Measurements from ENCODE around the gene KHDC3L.
"Not testable (repeated sequence)": the region's sequence is repeated elsewhere in the genome, so short reads cannot be mapped to it uniquely, and the experiment has no call there.

Gene KHDC3L

GRCh38 chr6:73353636-73354593, 8.5 kb upstream of the KHDC3L start, which contains the start of gene DPPA5:
Gene DPPA5 (minus strand): TSS chr6:73354276. CDS start chr6:73354225, 51 bp downstream.
- no peak within 1 kb of the TSS for H3K27ac Mint-ChIP-seq
- no peaks in the 10 kb centered on the region for H3K4me1 Mint-ChIP-seq (ENCODE audit: low read depth)
- H3K27me3 Mint-ChIP-seq (ENCODE audit: low read depth): peaks cover 35% of the 10 kb centered on the region
- no peak for DNase-seq (ENCODE audit: low spot score)
- no peak within 1 kb of the TSS for H3K4me3 Mint-ChIP-seq
- no peaks in the 10 kb centered on the region for H3K9me3 Mint-ChIP-seq
- no peaks in the 10 kb centered on the region for H3K36me3 Mint-ChIP-seq (ENCODE audit: low read depth)

- no peak for DNase-seq (ENCODE audit: low spot score)
- Mint-ChIP-seq H3K36me3 (ENCODE audit: low read depth) (no peaks in the 10 kb centered on the region), H3K4me3 (no peak overlapping the region), H3K9me3 (no peaks in the 10 kb centered on the region), H3K4me1 (ENCODE audit: low read depth) (no peaks in the 10 kb centered on the region), H3K27ac (no peak overlapping the region), H3K27me3 (ENCODE audit: low read depth) (peaks cover 2% of the 10 kb centered on the region)
These were observed 545 bp downstream of the KHDC3L start for GRCh38 chr6:73362869-73363536.

- H3K36me3 Mint-ChIP-seq (ENCODE audit: low read depth): no peaks in the 10 kb centered on the region
- no peak overlapping the region for H3K4me3 Mint-ChIP-seq
- no peaks in the 10 kb centered on the region for H3K4me1 Mint-ChIP-seq (ENCODE audit: low read depth)
- no peaks in the 10 kb centered on the region for H3K9me3 Mint-ChIP-seq
- H3K27me3 Mint-ChIP-seq (ENCODE audit: low read depth): peaks cover 3% of the 10 kb centered on the region
- H3K27ac Mint-ChIP-seq: no peak overlapping the region
- DNase-seq (ENCODE audit: low spot score): no peak
These were observed 1.0 kb downstream of the KHDC3L start for GRCh38 chr6:73363537-73363875.

GRCh38 chr6:73364121-73364520, 1.7 kb downstream of the KHDC3L start:
- H3K27me3 Mint-ChIP-seq (ENCODE audit: low read depth): peaks cover 4% of the 10 kb centered on the region
- no peak overlapping the region for H3K27ac Mint-ChIP-seq
- no peaks in the 10 kb centered on the region for H3K9me3 Mint-ChIP-seq
- H3K4me3 Mint-ChIP-seq: no peak overlapping the region
- no peaks in the 10 kb centered on the region for H3K4me1 Mint-ChIP-seq (ENCODE audit: low read depth)
- DNase-seq (ENCODE audit: low spot score): no peak
- H3K36me3 Mint-ChIP-seq (ENCODE audit: low read depth): no peaks in the 10 kb centered on the region

- Mint-ChIP-seq H3K27ac (no peak overlapping the region), H3K27me3 (ENCODE audit: low read depth) (peaks cover 4% of the 10 kb centered on the region), H3K9me3 (no peaks in the 10 kb centered on the region), H3K36me3 (ENCODE audit: low read depth) (no peaks in the 10 kb centered on the region), H3K4me1 (ENCODE audit: low read depth) (no peaks in the 10 kb centered on the region), H3K4me3 (no peak overlapping the region)
- DNase-seq (ENCODE audit: low spot score): no peak
These were observed 2.1 kb downstream of the KHDC3L start for GRCh38 chr6:73364549-73364948.

GRCh38 chr6:73367761-73368355, 5.4 kb downstream of the KHDC3L start:
- Mint-ChIP-seq H3K4me3 (no peak overlapping the region), H3K36me3 (ENCODE audit: low read depth) (no peaks in the 10 kb centered on the region), H3K4me1 (ENCODE audit: low read depth) (no peaks in the 10 kb centered on the region), H3K27ac (no peak overlapping the region), H3K27me3 (ENCODE audit: low read depth) (peaks cover 4% of the 10 kb centered on the region), H3K9me3 (no peaks in the 10 kb centered on the region)
- no peak for DNase-seq (ENCODE audit: low spot score)

- H3K4me1 Mint-ChIP-seq (ENCODE audit: low read depth): no peaks in the 10 kb centered on the region
- no peak for DNase-seq (ENCODE audit: low spot score)
- H3K36me3 Mint-ChIP-seq (ENCODE audit: low read depth): no peaks in the 10 kb centered on the region
- no peaks in the 10 kb centered on the region for H3K9me3 Mint-ChIP-seq
- H3K27me3 Mint-ChIP-seq (ENCODE audit: low read depth): peaks cover 4% of the 10 kb centered on the region
- no peak overlapping the region for H3K27ac Mint-ChIP-seq
- no peak overlapping the region for H3K4me3 Mint-ChIP-seq
These were observed 6.2 kb downstream of the KHDC3L start for GRCh38 chr6:73368675-73369074.

- H3K36me3 Mint-ChIP-seq (ENCODE audit: low read depth): no peaks in the 10 kb centered on the region
- no peak for DNase-seq (ENCODE audit: low spot score)
- no peak overlapping the region for H3K27ac Mint-ChIP-seq
- H3K9me3 Mint-ChIP-seq: no peaks in the 10 kb centered on the region
- H3K4me3 Mint-ChIP-seq: no peak overlapping the region
- peaks cover 4% of the 10 kb centered on the region for H3K27me3 Mint-ChIP-seq (ENCODE audit: low read depth)
- H3K4me1 Mint-ChIP-seq (ENCODE audit: low read depth): no peaks in the 10 kb centered on the region
These were observed 6.7 kb downstream of the KHDC3L start for GRCh38 chr6:73369157-73369556.

- Mint-ChIP-seq H3K27me3 (ENCODE audit: low read depth) (peaks cover 4% of the 10 kb centered on the region), H3K9me3 (no peaks in the 10 kb centered on the region), H3K4me1 (ENCODE audit: low read depth) (no peaks in the 10 kb centered on the region), H3K4me3 (no peak within 1 kb of the TSS), H3K27ac (no peak within 1 kb of the TSS), H3K36me3 (ENCODE audit: low read depth) (no peaks in the 10 kb centered on the region)
- DNase-seq (ENCODE audit: low spot score): no peak
These were observed 7.1 kb downstream of the KHDC3L start, which contains the start of gene OOEP for GRCh38 chr6:73369563-73369962. Gene OOEP (minus strand): TSS chr6:73369897. CDS start chr6:73369792, 105 bp downstream.

- Mint-ChIP-seq H3K4me1 (ENCODE audit: low read depth) (no peaks in the 10 kb centered on the region), H3K9me3 (no peaks in the 10 kb centered on the region), H3K36me3 (ENCODE audit: low read depth) (no peaks in the 10 kb centered on the region), H3K4me3 (no peak overlapping the region), H3K27me3 (ENCODE audit: low read depth) (peaks cover 2% of the 10 kb centered on the region), H3K27ac (no peak overlapping the region)
- no peak for DNase-seq (ENCODE audit: low spot score)
These were observed 9.5 kb downstream of the KHDC3L start for GRCh38 chr6:73371984-73372383.

GRCh38 chr6:73372516-73372915, 10.1 kb downstream of the KHDC3L start:
- DNase-seq (ENCODE audit: low spot score): no peak
- Mint-ChIP-seq H3K4me1 (ENCODE audit: low read depth) (no peaks in the 10 kb centered on the region), H3K27ac (no peak overlapping the region), H3K36me3 (ENCODE audit: low read depth) (no peaks in the 10 kb centered on the region), H3K9me3 (no peaks in the 10 kb centered on the region), H3K4me3 (no peak overlapping the region), H3K27me3 (ENCODE audit: low read depth) (peaks cover 2% of the 10 kb centered on the region)

GRCh38 chr6:73375216-73375615, 12.8 kb downstream of the KHDC3L start:
- no peaks in the 10 kb centered on the region for H3K27me3 Mint-ChIP-seq (ENCODE audit: low read depth)
- no peak overlapping the region for H3K27ac Mint-ChIP-seq
- H3K9me3 Mint-ChIP-seq: no peaks in the 10 kb centered on the region
- H3K36me3 Mint-ChIP-seq (ENCODE audit: low read depth): no peaks in the 10 kb centered on the region
- no peak for DNase-seq (ENCODE audit: low spot score)
- H3K4me3 Mint-ChIP-seq: no peak overlapping the region
- no peaks in the 10 kb centered on the region for H3K4me1 Mint-ChIP-seq (ENCODE audit: low read depth)

GRCh38 chr6:73377225-73377624, 14.8 kb downstream of the KHDC3L start:
- no peak for DNase-seq (ENCODE audit: low spot score)
- H3K36me3 Mint-ChIP-seq (ENCODE audit: low read depth): no peaks in the 10 kb centered on the region
- H3K9me3 Mint-ChIP-seq: no peaks in the 10 kb centered on the region
- H3K4me3 Mint-ChIP-seq: no peak overlapping the region
- H3K27me3 Mint-ChIP-seq (ENCODE audit: low read depth): no peaks in the 10 kb centered on the region
- H3K4me1 Mint-ChIP-seq (ENCODE audit: low read depth): no peaks in the 10 kb centered on the region
- H3K27ac Mint-ChIP-seq: no peak overlapping the region

GRCh38 chr6:73381531-73381930, 19.1 kb downstream of the KHDC3L start:
- H3K27me3 Mint-ChIP-seq (ENCODE audit: low read depth); H3K9me3 Mint-ChIP-seq; H3K27ac Mint-ChIP-seq; H3K36me3 Mint-ChIP-seq (ENCODE audit: low read depth); H3K4me3 Mint-ChIP-seq; DNase-seq (ENCODE audit: low spot score); H3K4me1 Mint-ChIP-seq (ENCODE audit: low read depth): not testable (repeated sequence)
